Endothelial cell of umbilical vein (primary cell): ENCODE data around the gene TPRG1L. TPM values are rescaled to one million over a fixed set of nuclear protein-coding genes. Genes with fewer than 3 reads are reported as not detected.

Experiments used
- BruUV-seq: library from RNA; stranded (reverse); fragments of 400-500 nt; replicated peaks from 2 replicates; lab custom pipeline; 2021; lab: Mats Ljungman, UMichigan
- CTCF ChIA-PET: fragments of 300-600, 350-600 bp; sonication (Branson Sonifier 250); formaldehyde crosslinking; loops from one replicate; lab custom pipeline; 2021; ENCODE audit warnings: antibody characterized with exemption, inconsistent platforms; lab: Charles Lee
- POLR2A ChIA-PET: fragments of 300-600, 350-600 bp; sonication (Branson Sonifier 250); formaldehyde crosslinking; loops from one replicate; lab custom pipeline; 2021; ENCODE audit warnings: antibody characterized with exemption, inconsistent platforms; lab: Charles Lee
- DNase-seq: peaks from one replicate; pipeline ENCODE4 v3.0.0-alpha.2; 2011; ENCODE audit warnings: low read depth, low spot score
- FAIRE-seq: peaks from 2 replicates; lab custom pipeline; 2011; peaks lifted over from hg19 to GRCh38; lab: Jason Lieb, UNC
- H2AFZ ChIP-seq: 2 replicates; pipeline ENCODE4 v1.6.0; 2012; ENCODE audit warnings: low read depth, low read length, control low read depth, inconsistent platforms
- H3K27ac ChIP-seq: 2 replicates; pipeline ENCODE4 v1.5.1; 2011; ENCODE audit warnings: low read depth, mild to moderate bottlenecking, control low read depth, low read length, moderate library complexity; ENCODE audit not compliant: insufficient read depth
- H3K27me3 ChIP-seq, 2 experiments: 2 replicates each; pipeline versions ENCODE4 v1.6.0 to v1.6.1; 2011; ENCODE audit warnings: low read length in 2 of 2, mixed read lengths in 1 of 2; ENCODE audit not compliant: control insufficient read depth in 2 of 2, insufficient read depth in 2 of 2
- H3K36me3 ChIP-seq, 2 experiments: 2 replicates in 1 of 2; 3 replicates in 1 of 2; pipeline ENCODE4 v1.5.1; 2011; ENCODE audit warnings: low read length in 2 of 2, mild to moderate bottlenecking in 1 of 2, moderate library complexity in 1 of 2; ENCODE audit not compliant: control insufficient read depth in 2 of 2, insufficient read depth in 2 of 2; ENCODE audit errors: extremely low read depth in 1 of 2
- H3K4me1 ChIP-seq: 3 replicates; pipeline ENCODE4 v1.5.1; 2011; ENCODE audit warnings: mild to moderate bottlenecking, low read length; ENCODE audit not compliant: control insufficient read depth, insufficient read depth; ENCODE audit errors: extremely low read depth
- H3K4me2 ChIP-seq: 2 replicates; pipeline ENCODE4 v1.6.1; 2011; ENCODE audit warnings: low read length, control low read depth, mixed read lengths; ENCODE audit not compliant: insufficient read depth
- H3K4me3 ChIP-seq, 3 experiments: fragments of 200-600 bp in 1 of 3; sonication (generic), shearing (Covaris generic) in 1 of 3; replicated peaks in 1 of 3; 2 replicates each; pipeline ENCODE4 v1.5.1; 2011 to 2016; ENCODE audit warnings: control low read depth in 3 of 3, low read length in 3 of 3, mild to moderate bottlenecking in 2 of 3, inconsistent platforms in 1 of 3, low read depth in 1 of 3, moderate library complexity in 1 of 3; ENCODE audit not compliant: insufficient read depth in 1 of 3
- H3K79me2 ChIP-seq: 2 replicates; pipeline ENCODE4 v1.6.0; 2012; ENCODE audit warnings: low read length, inconsistent platforms; ENCODE audit not compliant: control insufficient read depth, insufficient read depth
- H3K9ac ChIP-seq: replicated peaks from 2 replicates; pipeline ENCODE3; 2011; ENCODE audit warnings: low read length, control low read depth; ENCODE audit not compliant: insufficient read depth; ENCODE audit errors: extremely low read depth
- H3K9me1 ChIP-seq: replicated peaks from 3 replicates; pipeline ENCODE4 v1.6.0; 2011; ENCODE audit warnings: mild to moderate bottlenecking, low read length; ENCODE audit not compliant: control insufficient read depth, insufficient read depth; ENCODE audit errors: extremely low read depth
- H3K9me3 ChIP-seq: replicated peaks from 2 replicates; pipeline ENCODE4 v1.5.1; 2012; ENCODE audit warnings: low read length, inconsistent platforms; ENCODE audit not compliant: control insufficient read depth, insufficient read depth
- H4K20me1 ChIP-seq: replicated peaks from 2 replicates; pipeline ENCODE3; 2011; ENCODE audit warnings: mild to moderate bottlenecking, low read length; ENCODE audit not compliant: control insufficient read depth, insufficient read depth; ENCODE audit errors: extremely low read depth
- CTCF ChIP-seq, 2 donors: IDR thresholded peaks; 1 replicate in 1 of 2; 2 replicates in 1 of 2; pipeline ENCODE4 v1.5.1; 2011; ENCODE audit warnings: low read length in 2 of 2, mild to moderate bottlenecking in 2 of 2, moderate library complexity in 2 of 2, control low read depth in 1 of 2, inconsistent platforms in 1 of 2, low read depth in 1 of 2; ENCODE audit not compliant: insufficient read depth in 1 of 2; ENCODE audit errors: extremely low read depth in 1 of 2
- EZH2 ChIP-seq: IDR thresholded peaks from 2 replicates; pipeline ENCODE4 v1.6.1; 2012; ENCODE audit warnings: borderline replicate concordance, low read depth, mild to moderate bottlenecking, moderate library complexity, low read length, inconsistent platforms; ENCODE audit not compliant: severe bottlenecking
- FOS ChIP-seq: IDR thresholded peaks from 2 replicates; pipeline ENCODE4 v1.6.1; 2011; ENCODE audit warnings: mild to moderate bottlenecking, low read length, moderate library complexity, borderline replicate concordance; ENCODE audit not compliant: insufficient read depth
- GATA2 ChIP-seq: IDR thresholded peaks from 2 replicates; pipeline ENCODE4 v1.7.0; 2011; ENCODE audit warnings: low read depth, mild to moderate bottlenecking, moderate library complexity, mixed read lengths, low read length; ENCODE audit not compliant: insufficient read length, insufficient read depth
- JUN ChIP-seq: IDR thresholded peaks from 2 replicates; pipeline ENCODE4 v1.6.1; 2011; ENCODE audit warnings: borderline replicate concordance, low read depth; ENCODE audit not compliant: insufficient read length, insufficient read depth
- MAX ChIP-seq: IDR thresholded peaks from 2 replicates; pipeline ENCODE4 v1.6.1; 2011; ENCODE audit not compliant: insufficient read depth, insufficient read length
- MYC ChIP-seq: IDR thresholded peaks from one replicate; pipeline ENCODE4 v1.6.1; 2011; ENCODE audit warnings: mild to moderate bottlenecking, low read depth, low read length
- POLR2A ChIP-seq: IDR thresholded peaks from 2 replicates; pipeline ENCODE4 v1.6.1; 2012; ENCODE audit warnings: low read depth, mild to moderate bottlenecking, control low read depth, low read length
- POLR2AphosphoS5 ChIP-seq: IDR thresholded peaks from 2 replicates; pipeline ENCODE4 v1.6.1; 2012; ENCODE audit warnings: low read depth, mild to moderate bottlenecking, control low read depth, low read length, moderate library complexity; ENCODE audit not compliant: insufficient read depth
- dilution Hi-C: fragments of 300-500 bp; cut with MboI; formaldehyde crosslinking; loops from one replicate; pipeline ENCODE4 v1.15.0; 2019; ENCODE audit warnings: low sequenced_read_pairs; ENCODE audit not compliant: extremely low pct_ligation_motif_present
- intact Hi-C: fragments of 100-400 bp; cut with micrococcal nuclease; formaldehyde crosslinking; loops from one replicate; pipeline ENCODE4 v1.10.0; 2022
- polyA plus RNA-seq, 4 experiments: library from polyadenylated mRNA; depleted of rRNA in 3 of 4; stranded (reverse) in 3 of 4; unstranded in 1 of 4; fragments of >200 nt; gene quantifications; 2 replicates each; pipeline versions ENCODE4 v1.2.1 to v1.2.3, GENCODE V29; 2011 to 2012; ENCODE audit warnings: missing spikeins in 1 of 4
- total RNA-seq: library from RNA; stranded (reverse); gene quantifications from 2 replicates; pipeline ENCODE4 v1.2.3, GENCODE V29; 2021

TPRG1L gene
- total and polyA plus RNA-seq, 2 donors (not counting 3 experiments of a cell fraction or from before 2014, with no cell fraction given): 52.3 to 53.8 TPM

GRCh38 chr1:3669421-3669821 is 44.6 kb downstream of the TPRG1L start:
- TF ChIP-seq GATA2 (no peak), FOS (no peak), MAX (no peak), CTCF (IDR thresholded peaks at IDR 0.05; ENCODE audit: extremely low read depth in 1 of 2, insufficient read depth in 1 of 2, low read depth in 1 of 2, low read length in 2 of 2) (no peak), EZH2 (no peak), MYC (no peak), POLR2A (no peak), JUN (no peak), POLR2AphosphoS5 (no peak)
- no TSS peak for BruUV-seq
- dilution Hi-C loops: no loop called here
- no peak overlapping the region for H3K27ac ChIP-seq
- peaks cover 6% of the 10 kb centered on the region for H3K4me1 ChIP-seq
- no peak overlapping the region for H3K4me2 ChIP-seq
- H4K20me1 ChIP-seq: no peaks in the 10 kb centered on the region
- no peaks in the 10 kb centered on the region for H3K27me3 ChIP-seq
- DNase-seq (no peak), FAIRE-seq (no peak)
- ChIA-PET POLR2A (no interaction called here), CTCF (interaction anchor here (0.5 to 2.3 kb wide), 4 partner anchors 9 to 1760 kb away, joined by 3 to 6 read pairs (median 4); no protein-coding TSS in a partner anchor)
- H3K9ac ChIP-seq: no peak overlapping the region
- no peak overlapping the region for H2AFZ ChIP-seq
- no peaks in the 10 kb centered on the region for H3K9me1 ChIP-seq
- H3K36me3 ChIP-seq: no peaks in the 10 kb centered on the region
- intact Hi-C loops: no loop called here
- H3K9me3 ChIP-seq: no peaks in the 10 kb centered on the region
- H3K4me3 ChIP-seq: no peak overlapping the region
- no peaks in the 10 kb centered on the region for H3K79me2 ChIP-seq
